ENCODE measurements around the gene TTC12.

The TTC12 gene

DNA sequence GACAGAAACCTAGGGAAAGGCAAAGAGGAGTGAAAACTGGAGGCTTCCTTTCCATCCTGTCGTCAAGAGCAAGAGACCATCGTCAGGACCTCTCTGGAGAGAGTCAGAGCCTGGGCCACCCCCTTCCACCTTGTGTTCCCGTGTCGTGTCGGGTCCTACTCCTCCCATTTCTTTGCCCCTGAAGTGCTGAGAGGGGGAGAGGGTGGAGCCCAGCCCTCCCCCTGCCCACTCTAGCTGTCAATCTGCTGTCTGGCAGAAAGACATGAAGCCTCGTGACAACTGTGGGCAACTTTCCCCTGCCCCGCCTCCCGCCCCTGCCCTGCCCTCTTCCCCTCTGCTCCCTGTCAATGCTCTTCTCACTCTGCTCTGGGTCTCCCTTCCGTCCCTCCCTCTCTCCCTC lies 93.8 kb downstream of the TTC12 start:
- no peak for DNase-seq

GRCh38 chr11:113408887-113409286 lies 94.5 kb downstream of the TTC12 start:
- no peak for DNase-seq

GRCh38 chr11:113409526-113409925 lies 95.1 kb downstream of the TTC12 start:
- no peak for DNase-seq

GRCh38 chr11:113410414-113411135 lies 96.2 kb downstream of the TTC12 start:
- DNase-seq, result no peak

GRCh38 chr11:113411536-113411935 lies 97.2 kb downstream of the TTC12 start:
- DNase-seq, result no peak

GRCh38 chr11:113412675-113413074 lies 98.3 kb downstream of the TTC12 start:
- DNase-seq, result no peak

DNA sequence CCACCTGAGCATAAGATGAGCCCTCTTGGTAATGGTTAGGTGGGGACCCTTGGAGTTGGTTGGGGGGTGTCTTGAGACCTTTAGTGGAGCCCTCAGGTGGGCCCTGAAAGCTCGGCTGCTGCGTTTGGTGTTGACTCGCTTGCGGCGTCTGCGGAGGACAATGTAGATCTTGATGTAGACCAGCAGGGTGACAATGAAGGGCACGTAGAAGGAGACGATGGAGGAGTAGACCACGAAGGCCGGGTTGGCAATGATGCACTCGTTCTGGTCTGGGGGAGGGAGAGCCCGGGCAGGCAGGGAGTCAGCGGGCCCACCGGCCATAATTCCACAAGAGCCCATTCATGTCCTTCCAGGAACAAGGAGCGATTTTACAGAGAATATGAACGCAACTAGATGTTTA lies 101.0 kb downstream of the TTC12 start:
- DNase-seq, result no peak
